PC-9 (cell line): Measurements from ENCODE around the gene USP13. TPM values are rescaled to one million over a fixed set of nuclear protein-coding genes. Genes with fewer than 3 reads are reported as not detected.

Experiments used
- BruUV-seq: library from RNA; stranded (reverse); fragments of 400-500 nt; replicated peaks from 2 replicates; lab custom pipeline; 2021; lab: Mats Ljungman, UMichigan
- CTCF ChIA-PET: fragments of 300-600 bp; sonication (Branson Sonifier 250); formaldehyde crosslinking; loops from one replicate; lab custom pipeline; 2022; ENCODE audit warnings: antibody characterized with exemption; lab: Charles Lee
- POLR2A ChIA-PET: fragments of 300-600 bp; sonication (Branson Sonifier 250); formaldehyde crosslinking; loops from one replicate; lab custom pipeline; 2022; ENCODE audit warnings: antibody characterized with exemption; ENCODE audit not compliant: unreplicated experiment; lab: Charles Lee
- DNase-seq, 2 experiments: peaks; one replicate each; pipeline versions ENCODE4 v3.0.0 to v3.0.0-alpha.2; 2015 to 2022; ENCODE audit warnings: mixed read lengths in 1 of 2
- H2AFZ ChIP-seq: fragments of 200-600 bp; sonication (generic); 2 replicates; pipeline ENCODE4 v1.8.1; 2017; ENCODE audit warnings: antibody characterized with exemption
- H3F3A ChIP-seq: fragments of 200-600 bp; sonication (generic); 2 replicates; pipeline ENCODE4 v1.8.1; 2017; ENCODE audit warnings: antibody characterized with exemption, mild to moderate bottlenecking, low read depth; ENCODE audit not compliant: insufficient read depth
- H3K27ac ChIP-seq: fragments of 200-600 bp; sonication (generic); 2 replicates; pipeline ENCODE4 v1.6.1; 2016; ENCODE audit warnings: mixed run types
- H3K27me3 ChIP-seq: fragments of 200-600 bp; sonication (generic); 2 replicates; pipeline ENCODE4 v1.6.1; 2016; ENCODE audit warnings: low read depth, mixed run types; ENCODE audit not compliant: insufficient read depth
- H3K36me3 ChIP-seq: fragments of 200-600 bp; sonication (generic); 2 replicates; pipeline ENCODE4 v1.6.1; 2016; ENCODE audit warnings: low read depth, mixed run types
- H3K4me1 ChIP-seq: fragments of 200-600 bp; sonication (generic); replicated peaks from 2 replicates; pipeline ENCODE4 v1.6.1; 2016; ENCODE audit warnings: mixed run types; ENCODE audit not compliant: insufficient read depth
- H3K4me2 ChIP-seq: fragments of 200-600 bp; sonication (generic); 2 replicates; pipeline ENCODE4 v1.6.1; 2017; ENCODE audit warnings: mixed run types
- H3K4me3 ChIP-seq: fragments of 200-600 bp; sonication (generic); 2 replicates; pipeline ENCODE4 v1.6.1; 2016; ENCODE audit warnings: mixed run types
- H3K79me2 ChIP-seq: fragments of 200-600 bp; sonication (generic); 2 replicates; pipeline ENCODE4 v1.6.1; 2017; ENCODE audit warnings: low read depth, mixed run types
- H3K9me2 ChIP-seq: fragments of 200-600 bp; sonication (generic); 2 replicates; pipeline ENCODE4 v1.8.1; 2017; ENCODE audit warnings: mild to moderate bottlenecking; ENCODE audit not compliant: insufficient read depth
- H3K9me3 ChIP-seq: fragments of 200-600 bp; sonication (generic); 2 replicates; pipeline ENCODE4 v1.8.1; 2016; ENCODE audit warnings: low read depth; ENCODE audit not compliant: insufficient read depth
- H4K20me1 ChIP-seq: fragments of 200-600 bp; sonication (generic); 2 replicates; pipeline ENCODE4 v1.8.1; 2017; ENCODE audit not compliant: insufficient read depth
- EZH2 ChIP-seq: fragments of 200-600 bp; sonication (generic); IDR thresholded peaks from 2 replicates; pipeline ENCODE4 v1.8.0; 2017; ENCODE audit warnings: antibody characterized with exemption, low read depth
- intact Hi-C: fragments of 100-400 bp; cut with micrococcal nuclease; formaldehyde crosslinking; loops from one replicate; pipeline ENCODE4 v1.10.0; 2022; ENCODE audit not compliant: unreplicated experiment
- total RNA-seq: library from RNA; stranded (reverse); gene quantifications from 2 replicates; pipeline ENCODE4 v1.2.3, GENCODE V29; 2021
- TF ChIP-seq, protein P1 (sequence below): fragments of 200-600 bp; sonication (generic); conservative IDR thresholded peaks from 2 replicates; pipeline ENCODE4 v1.6.1; 2017; ENCODE audit warnings: mixed run types, antibody characterized with exemption, mild to moderate bottlenecking, moderate library complexity

Gene USP13
- total RNA-seq, 1 experiment from 2014 or later = 24.7 TPM

DNA sequence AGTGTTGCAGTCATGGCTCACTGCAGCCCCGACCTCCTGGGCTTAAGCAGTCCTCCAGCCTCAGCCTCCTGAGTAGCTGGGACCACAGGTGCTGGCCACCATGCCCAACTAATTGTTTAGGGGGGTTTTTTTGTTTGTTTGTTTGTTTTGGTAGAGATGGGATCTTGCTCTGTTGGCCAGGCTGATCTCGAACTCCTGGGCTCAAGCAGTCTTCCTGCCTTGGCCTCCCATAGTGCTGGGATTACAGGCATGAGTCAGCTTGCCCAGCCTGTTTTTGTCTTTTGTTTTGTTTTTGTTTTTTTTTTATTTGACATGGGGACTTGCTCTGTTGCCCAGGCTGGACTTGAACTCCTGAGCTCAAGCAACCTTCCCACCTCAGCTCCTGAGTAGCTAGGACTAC is 30.8 kb upstream of the USP13 start:
- Histone ChIP-seq H2AFZ (no peak overlapping the region), H3K27ac (no peak overlapping the region), H3K36me3 (peaks cover 52% of the 10 kb centered on the region), H4K20me1 (no peaks in the 10 kb centered on the region; the same call in 1 of the 2 replicates), H3K4me3 (no peak overlapping the region), H3K79me2 (no peaks in the 10 kb centered on the region), H3K4me2 (no peak overlapping the region), H3K9me3 (no peaks in the 10 kb centered on the region), H3F3A (peaks cover 21% of the 10 kb centered on the region; the same call in 1 of the 2 replicates), H3K4me1 (no peaks in the 10 kb centered on the region), H3K27me3 (no peaks in the 10 kb centered on the region), H3K9me2 (no peaks in the 10 kb centered on the region)
- CTCF ChIA-PET = no interaction called here
- no peak for DNase-seq
- POLR2A ChIA-PET = interaction anchor here (0.5 to 0.7 kb wide), 2 partner anchors 13 to 22 kb away, joined by 5 to 15 read pairs; no protein-coding TSS in a partner anchor
- intact Hi-C loops = no loop called here
- no TSS peak for BruUV-seq
- TF ChIP-seq, protein P1, sequence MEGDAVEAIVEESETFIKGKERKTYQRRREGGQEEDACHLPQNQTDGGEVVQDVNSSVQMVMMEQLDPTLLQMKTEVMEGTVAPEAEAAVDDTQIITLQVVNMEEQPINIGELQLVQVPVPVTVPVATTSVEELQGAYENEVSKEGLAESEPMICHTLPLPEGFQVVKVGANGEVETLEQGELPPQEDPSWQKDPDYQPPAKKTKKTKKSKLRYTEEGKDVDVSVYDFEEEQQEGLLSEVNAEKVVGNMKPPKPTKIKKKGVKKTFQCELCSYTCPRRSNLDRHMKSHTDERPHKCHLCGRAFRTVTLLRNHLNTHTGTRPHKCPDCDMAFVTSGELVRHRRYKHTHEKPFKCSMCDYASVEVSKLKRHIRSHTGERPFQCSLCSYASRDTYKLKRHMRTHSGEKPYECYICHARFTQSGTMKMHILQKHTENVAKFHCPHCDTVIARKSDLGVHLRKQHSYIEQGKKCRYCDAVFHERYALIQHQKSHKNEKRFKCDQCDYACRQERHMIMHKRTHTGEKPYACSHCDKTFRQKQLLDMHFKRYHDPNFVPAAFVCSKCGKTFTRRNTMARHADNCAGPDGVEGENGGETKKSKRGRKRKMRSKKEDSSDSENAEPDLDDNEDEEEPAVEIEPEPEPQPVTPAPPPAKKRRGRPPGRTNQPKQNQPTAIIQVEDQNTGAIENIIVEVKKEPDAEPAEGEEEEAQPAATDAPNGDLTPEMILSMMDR = no peak
- TF ChIP-seq EZH2 = no peak

DNA sequence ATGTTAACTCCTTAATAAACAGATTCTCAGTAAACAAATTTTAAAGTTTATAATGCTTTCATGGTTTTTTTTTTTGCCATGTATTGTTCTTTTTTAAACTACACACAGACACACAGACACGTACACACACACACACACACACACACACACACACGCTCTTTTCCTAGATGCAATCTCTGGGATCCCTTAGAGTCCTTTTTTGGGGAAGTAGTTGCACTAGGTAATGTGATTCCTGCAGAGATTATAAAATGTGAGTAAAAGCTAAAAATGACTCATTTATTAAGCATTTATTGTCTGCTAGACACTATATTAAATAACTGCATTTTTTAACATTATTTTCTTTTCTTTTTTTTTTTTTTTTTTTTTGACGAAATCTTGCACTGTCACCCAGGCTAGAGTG is 28.4 kb upstream of the USP13 start:
- Histone ChIP-seq H3K9me2 (no peaks in the 10 kb centered on the region), H4K20me1 (no peaks in the 10 kb centered on the region; the same call in 1 of the 2 replicates), H3K27ac (no peak overlapping the region), H3K4me1 (no peaks in the 10 kb centered on the region), H3K79me2 (no peaks in the 10 kb centered on the region), H3K27me3 (no peaks in the 10 kb centered on the region), H2AFZ (no peak overlapping the region), H3K4me3 (no peak overlapping the region), H3K9me3 (no peaks in the 10 kb centered on the region), H3K4me2 (no peak overlapping the region), H3K36me3 (peaks cover 35% of the 10 kb centered on the region), H3F3A (peaks cover 21% of the 10 kb centered on the region; the same call in 1 of the 2 replicates)
- DNase-seq = no peak
- no peak for TF ChIP-seq EZH2
- TF ChIP-seq, protein P1 = no peak
- CTCF ChIA-PET = no interaction called here
- POLR2A ChIA-PET = no interaction called here
- intact Hi-C loops = no loop called here
- BruUV-seq = no TSS peak

DNA sequence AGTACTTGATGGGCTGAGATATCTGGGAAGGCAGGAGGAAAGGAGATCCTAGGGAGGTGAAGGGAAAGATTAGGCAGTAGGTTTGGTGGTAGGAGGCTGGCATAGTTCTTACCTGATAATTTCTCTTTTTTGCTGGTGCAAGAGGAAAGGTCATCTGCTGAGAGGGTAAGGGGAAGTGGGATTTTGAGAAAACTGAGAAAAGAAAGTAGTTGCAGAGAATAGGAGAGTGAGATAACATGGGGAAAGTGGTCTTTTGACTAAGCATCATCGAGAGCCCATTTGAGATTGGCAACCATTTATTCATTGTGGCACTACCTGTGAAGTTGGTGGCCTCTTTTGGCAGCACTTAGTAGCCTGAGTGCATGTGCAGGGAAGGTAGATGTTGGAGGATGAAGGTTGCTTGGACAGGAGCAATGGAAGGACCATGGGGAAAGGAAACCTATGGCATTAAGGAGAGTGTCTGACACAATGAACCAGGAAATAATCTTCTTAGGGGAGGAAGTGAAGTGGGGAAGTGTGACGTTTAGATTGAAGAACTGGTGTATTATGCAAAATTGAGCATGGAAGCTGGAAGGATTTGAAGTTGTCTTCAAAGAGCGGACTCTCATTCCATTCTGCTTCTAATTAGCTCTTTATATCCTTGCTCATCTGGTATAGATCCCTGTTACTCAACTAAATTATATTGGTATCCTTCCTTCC is 21.9 kb upstream of the USP13 start:
- Histone ChIP-seq H3K4me3 (no peak overlapping the region), H3K79me2 (no peaks in the 10 kb centered on the region), H3F3A (no peaks in the 10 kb centered on the region), H3K27me3 (no peaks in the 10 kb centered on the region), H4K20me1 (no peaks in the 10 kb centered on the region), H3K36me3 (no peaks in the 10 kb centered on the region), H3K27ac (no peak overlapping the region), H3K9me3 (no peaks in the 10 kb centered on the region), H3K4me2 (no peak overlapping the region), H2AFZ (no peak overlapping the region), H3K9me2 (no peaks in the 10 kb centered on the region), H3K4me1 (no peaks in the 10 kb centered on the region)
- no TSS peak for BruUV-seq
- DNase-seq = no peak
- POLR2A ChIA-PET = interaction anchor here (0.7 kb wide), 1 partner anchor 28 kb away, joined by 8 read pairs; no protein-coding TSS in a partner anchor
- intact Hi-C loops = no loop called here
- CTCF ChIA-PET = no interaction called here
- no peak for TF ChIP-seq EZH2
- TF ChIP-seq, protein P1 = no peak
